Activated T-helper 17 cell treated with anti-CD3 and anti-CD28 coated beads, Interleukin-2, amount 50 U/mL, for 72 hours (primary cell): ENCODE data around the gene INTS1. TPM values are rescaled to one million over a fixed set of nuclear protein-coding genes. Genes with fewer than 3 reads are reported as not detected.
A peak's percentile ranks its signal among the peaks of the same experiment; 100 is the strongest.
"Not testable (repeated sequence)": the region's sequence is repeated elsewhere in the genome, so short reads cannot be mapped to it uniquely, and the experiment has no call there.

Source experiments
- ATAC-seq: fragments of 150-1000 bp; cut with Tn5 transposase; replicated peaks from 2 replicates; pipeline ENCODE4 v1.10.0; 2021; ENCODE audit warnings: mild to moderate bottlenecking, moderate library complexity
- H3K27ac Mint-ChIP-seq: one replicate; pipeline ENCODE4 v1.8.0; 2022; ENCODE audit warnings: mixed read lengths
- H3K27me3 Mint-ChIP-seq: one replicate; pipeline ENCODE4 v1.8.0; 2022; ENCODE audit warnings: mixed read lengths
- H3K36me3 Mint-ChIP-seq: one replicate; pipeline ENCODE4 v1.8.0; 2022; ENCODE audit warnings: low read depth, mild to moderate bottlenecking, mixed read lengths
- H3K4me1 Mint-ChIP-seq: one replicate; pipeline ENCODE4 v1.8.0; 2022; ENCODE audit warnings: mixed read lengths
- H3K4me3 Mint-ChIP-seq: one replicate; pipeline ENCODE4 v1.8.0; 2022; ENCODE audit warnings: mild to moderate bottlenecking, mixed read lengths
- H3K9me3 Mint-ChIP-seq: one replicate; pipeline ENCODE4 v1.8.0; 2022; ENCODE audit warnings: mixed read lengths
- total RNA-seq, 2 donors: library from RNA; stranded (reverse); gene quantifications; one replicate each; pipeline ENCODE4 v1.2.3, GENCODE V29; 2022

Gene INTS1
- total RNA-seq, 2 donors from 2014 or later, result 116 to 147 TPM

GRCh38 chr7:1526271-1526754 lies 22.1 kb upstream of the INTS1 start:
- no peak overlapping the region for H3K27ac Mint-ChIP-seq
- no peaks in the 10 kb centered on the region for H3K36me3 Mint-ChIP-seq
- H3K4me1 Mint-ChIP-seq, result peaks cover 6% of the 10 kb centered on the region
- H3K9me3 Mint-ChIP-seq, result no peaks in the 10 kb centered on the region
- H3K27me3 Mint-ChIP-seq, result peaks cover 7% of the 10 kb centered on the region
- no peak for ATAC-seq
- no peak overlapping the region for H3K4me3 Mint-ChIP-seq

- Mint-ChIP-seq H3K36me3 (no peaks in the 10 kb centered on the region), H3K27ac (peak overlapping the region; percentile 44), H3K9me3 (no peaks in the 10 kb centered on the region), H3K4me1 (peaks cover 7% of the 10 kb centered on the region), H3K27me3 (peaks cover 7% of the 10 kb centered on the region), H3K4me3 (no peak overlapping the region)
- no peak for ATAC-seq
Measured at GRCh38 chr7:1525409-1525808, 21.2 kb upstream of the INTS1 start.

GRCh38 chr7:1523844-1524243 lies 19.7 kb upstream of the INTS1 start:
- no peak overlapping the region for H3K27ac Mint-ChIP-seq
- no peak overlapping the region for H3K4me3 Mint-ChIP-seq
- peaks cover 7% of the 10 kb centered on the region for H3K4me1 Mint-ChIP-seq
- peaks cover 7% of the 10 kb centered on the region for H3K27me3 Mint-ChIP-seq
- ATAC-seq, result no peak
- no peaks in the 10 kb centered on the region for H3K9me3 Mint-ChIP-seq
- no peaks in the 10 kb centered on the region for H3K36me3 Mint-ChIP-seq

GRCh38 chr7:1523208-1523607 lies 19.0 kb upstream of the INTS1 start:
- H3K9me3 Mint-ChIP-seq, result no peaks in the 10 kb centered on the region
- H3K27ac Mint-ChIP-seq, result no peak overlapping the region
- peaks cover 7% of the 10 kb centered on the region for H3K4me1 Mint-ChIP-seq
- peaks cover 7% of the 10 kb centered on the region for H3K27me3 Mint-ChIP-seq
- no peak for ATAC-seq
- H3K36me3 Mint-ChIP-seq, result no peaks in the 10 kb centered on the region
- no peak overlapping the region for H3K4me3 Mint-ChIP-seq

GRCh38 chr7:1521456-1521855 lies 17.3 kb upstream of the INTS1 start:
- Mint-ChIP-seq H3K4me3 (no peak overlapping the region), H3K36me3 (no peaks in the 10 kb centered on the region), H3K27ac (peak overlapping the region; percentile 33), H3K9me3 (no peaks in the 10 kb centered on the region), H3K4me1 (peaks cover 7% of the 10 kb centered on the region), H3K27me3 (peaks cover 3% of the 10 kb centered on the region)
- ATAC-seq, result peak; percentile 70

GRCh38 chr7:1520539-1521234 lies 16.5 kb upstream of the INTS1 start:
- peaks cover 7% of the 10 kb centered on the region for H3K4me1 Mint-ChIP-seq
- no peak overlapping the region for H3K4me3 Mint-ChIP-seq
- no peaks in the 10 kb centered on the region for H3K36me3 Mint-ChIP-seq
- no peaks in the 10 kb centered on the region for H3K9me3 Mint-ChIP-seq
- peaks cover 3% of the 10 kb centered on the region for H3K27me3 Mint-ChIP-seq
- ATAC-seq, result no peak
- peak overlapping the region; percentile 33 for H3K27ac Mint-ChIP-seq

- H3K27me3 Mint-ChIP-seq, H3K4me3 Mint-ChIP-seq, H3K9me3 Mint-ChIP-seq, ATAC-seq, H3K4me1 Mint-ChIP-seq, H3K27ac Mint-ChIP-seq, H3K36me3 Mint-ChIP-seq: not testable (repeated sequence)
Measured at GRCh38 chr7:1519322-1519922, 15.2 kb upstream of the INTS1 start.

GRCh38 chr7:1516586-1517251 lies 12.5 kb upstream of the INTS1 start:
- Mint-ChIP-seq H3K27ac (no peak overlapping the region), H3K36me3 (no peaks in the 10 kb centered on the region), H3K9me3 (no peaks in the 10 kb centered on the region), H3K4me1 (peaks cover 5% of the 10 kb centered on the region), H3K27me3 (no peaks in the 10 kb centered on the region), H3K4me3 (no peak overlapping the region)
- no peak for ATAC-seq

- H3K4me3 Mint-ChIP-seq, ATAC-seq, H3K27me3 Mint-ChIP-seq, H3K4me1 Mint-ChIP-seq, H3K27ac Mint-ChIP-seq, H3K36me3 Mint-ChIP-seq, H3K9me3 Mint-ChIP-seq: not testable (repeated sequence)
Measured at GRCh38 chr7:1515509-1515967, 11.3 kb upstream of the INTS1 start.

GRCh38 chr7:1514995-1515401 lies 10.8 kb upstream of the INTS1 start:
- H3K4me1 Mint-ChIP-seq, result no peaks in the 10 kb centered on the region
- H3K27ac Mint-ChIP-seq, result no peak overlapping the region
- H3K36me3 Mint-ChIP-seq, result no peaks in the 10 kb centered on the region
- no peaks in the 10 kb centered on the region for H3K27me3 Mint-ChIP-seq
- ATAC-seq, result no peak
- H3K9me3 Mint-ChIP-seq, result no peaks in the 10 kb centered on the region
- H3K4me3 Mint-ChIP-seq, result no peak overlapping the region

- H3K4me3 Mint-ChIP-seq, result no peak overlapping the region
- no peaks in the 10 kb centered on the region for H3K9me3 Mint-ChIP-seq
- no peaks in the 10 kb centered on the region for H3K27me3 Mint-ChIP-seq
- ATAC-seq, result no peak
- no peaks in the 10 kb centered on the region for H3K4me1 Mint-ChIP-seq
- no peak overlapping the region for H3K27ac Mint-ChIP-seq
- H3K36me3 Mint-ChIP-seq, result no peaks in the 10 kb centered on the region
Measured at GRCh38 chr7:1514407-1514806, 10.2 kb upstream of the INTS1 start.

- ATAC-seq, result no peak
- H3K4me3 Mint-ChIP-seq, result peak overlapping the region; percentile 38
- no peaks in the 10 kb centered on the region for H3K36me3 Mint-ChIP-seq
- H3K27me3 Mint-ChIP-seq, result no peaks in the 10 kb centered on the region
- H3K9me3 Mint-ChIP-seq, result no peaks in the 10 kb centered on the region
- no peaks in the 10 kb centered on the region for H3K4me1 Mint-ChIP-seq
- no peak overlapping the region for H3K27ac Mint-ChIP-seq
Measured at GRCh38 chr7:1513657-1514095, 9.5 kb upstream of the INTS1 start.

- peak; percentile 78 for ATAC-seq
- Mint-ChIP-seq H3K27ac (peak overlapping the region; percentile 17), H3K27me3 (no peaks in the 10 kb centered on the region), H3K9me3 (no peaks in the 10 kb centered on the region), H3K36me3 (no peaks in the 10 kb centered on the region), H3K4me3 (peak overlapping the region; percentile 38), H3K4me1 (no peaks in the 10 kb centered on the region)
Measured at GRCh38 chr7:1512781-1513656, 8.8 kb upstream of the INTS1 start.
